GM19438 (cell line): ENCODE measurements around the gene EXT2.

Source experiments
- ATAC-seq: cut with Tn5 transposase; IDR thresholded peaks from one replicate; pipeline ENCODE4 v1.9.1; 2021; ENCODE audit warnings: low read depth; ENCODE audit not compliant: unreplicated experiment

Gene EXT2

GRCh38 chr11:44192462-44193100 lies 97.1 kb downstream of the EXT2 start:
- no peak for ATAC-seq

DNA sequence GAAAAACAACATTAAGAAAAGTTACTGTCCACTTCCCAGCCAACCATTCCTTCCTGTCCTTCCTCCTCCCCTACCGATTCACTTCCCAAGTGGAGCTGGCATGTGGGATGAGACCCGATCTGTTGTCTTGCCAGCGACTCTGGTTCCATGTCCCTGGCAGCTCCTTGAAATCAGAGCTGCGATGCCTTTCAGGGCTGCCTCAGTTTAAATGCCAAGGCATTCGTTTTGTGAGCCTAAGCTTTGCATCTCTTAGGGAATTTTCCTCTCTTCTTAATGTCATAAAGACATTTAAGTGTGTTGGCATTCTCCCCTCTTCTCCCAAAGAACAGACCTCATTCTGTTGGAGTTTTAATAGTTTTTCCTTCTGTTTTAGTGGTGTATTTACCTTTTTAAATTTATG lies 98.4 kb downstream of the EXT2 start:
- ATAC-seq: no peak

DNA sequence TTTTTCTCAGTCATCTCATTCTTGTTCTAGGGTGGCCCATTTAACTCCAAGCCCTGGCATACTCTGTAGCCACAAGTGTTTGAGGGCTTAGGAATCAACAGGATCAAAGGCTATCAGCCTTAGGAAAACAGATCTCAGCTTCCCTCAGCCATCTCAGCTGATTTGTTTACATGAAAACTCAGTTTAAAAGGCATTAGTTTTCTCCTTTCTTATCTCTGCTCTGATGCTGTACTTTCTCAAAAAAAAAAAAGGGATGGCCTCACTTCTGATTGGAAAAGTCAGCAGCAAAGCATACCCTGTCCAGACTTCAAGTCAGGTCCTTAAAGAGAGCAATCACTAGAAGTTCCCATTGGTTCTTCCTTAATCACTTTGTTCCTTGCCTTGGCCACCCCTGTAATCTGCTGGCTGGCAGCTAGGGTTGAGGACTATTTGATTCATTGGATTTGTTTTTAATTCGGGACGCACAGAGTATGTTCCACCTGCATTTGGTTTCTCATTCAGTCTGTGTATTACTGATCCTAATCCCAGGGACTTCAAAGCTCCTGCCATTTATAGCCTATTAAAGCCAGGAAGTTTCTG lies 102.8 kb downstream of the EXT2 start:
- ATAC-seq: no peak

DNA sequence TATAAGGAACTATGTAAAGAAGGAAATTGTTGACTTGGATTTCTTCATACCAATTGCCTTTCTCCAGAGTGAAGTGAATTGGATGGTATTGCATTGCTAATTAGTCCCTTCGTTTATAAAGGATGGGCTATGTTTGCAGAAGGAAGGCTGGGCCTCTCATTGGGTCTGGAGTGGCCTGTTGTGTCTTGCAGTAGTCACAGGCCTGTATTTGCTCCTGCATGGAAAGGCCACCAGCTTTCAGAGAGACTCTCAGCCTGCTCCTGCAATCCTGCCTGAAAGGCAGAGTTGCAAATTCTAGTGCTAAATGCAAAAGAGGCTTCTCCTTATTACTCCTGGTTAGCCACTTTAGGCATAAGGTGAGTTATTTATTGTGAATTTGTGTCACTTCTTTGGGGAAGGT lies 103.8 kb downstream of the EXT2 start:
- no peak for ATAC-seq

DNA sequence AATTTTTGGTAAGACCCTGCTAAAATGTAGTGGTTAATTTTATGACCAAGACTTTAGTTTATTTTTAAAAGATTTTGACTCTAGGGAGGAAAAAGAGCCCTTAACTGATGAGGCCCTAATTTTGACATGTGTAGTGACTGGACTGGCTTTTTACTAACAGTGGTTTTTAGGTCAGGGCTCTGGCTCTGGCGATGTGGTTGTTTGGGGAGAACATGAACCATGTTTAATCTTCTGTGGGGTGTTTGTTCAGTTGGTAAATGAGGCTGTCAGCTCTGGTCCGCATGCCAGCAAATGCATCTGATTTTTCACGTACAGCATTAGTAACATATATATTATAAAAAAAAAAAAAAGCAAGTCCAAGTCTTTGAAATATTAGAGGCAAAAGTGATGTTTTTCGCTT lies 104.3 kb downstream of the EXT2 start:
- no peak for ATAC-seq

DNA sequence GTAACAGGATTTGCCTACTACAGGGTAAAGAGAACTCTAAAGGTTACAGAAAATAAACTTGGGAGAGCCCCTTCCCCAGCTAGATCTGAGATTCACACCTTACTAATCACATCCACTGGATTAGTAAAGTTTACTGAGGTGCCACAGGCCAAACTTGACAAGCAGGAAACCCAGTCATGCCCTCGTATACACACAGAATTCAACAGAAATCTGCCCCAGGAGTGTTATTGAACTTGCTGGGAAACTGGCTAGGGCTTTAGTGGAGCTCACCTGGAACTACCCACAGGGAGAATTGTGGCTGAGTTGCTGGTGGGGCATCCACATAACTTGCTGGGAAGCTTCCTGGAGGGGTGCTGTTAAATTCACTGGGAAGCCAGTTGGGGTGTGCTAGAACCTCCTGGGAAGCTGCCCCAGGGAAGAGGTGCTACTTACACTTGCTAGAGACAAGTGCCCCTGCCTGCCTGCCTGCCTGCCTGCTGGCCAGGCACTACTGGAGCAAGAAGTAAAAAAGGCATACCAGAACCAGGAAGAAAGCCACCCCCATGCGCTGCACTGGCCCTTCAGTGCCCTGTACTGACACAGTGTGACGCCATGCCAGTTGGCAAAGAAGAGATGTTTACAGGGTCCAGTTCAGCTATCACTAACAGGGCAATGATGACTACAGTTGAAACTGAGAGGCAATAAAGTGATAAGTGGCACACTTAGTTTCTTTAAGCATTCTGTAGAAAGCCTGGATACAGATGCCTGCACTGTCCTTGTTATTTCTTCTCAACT lies 108.0 kb downstream of the EXT2 start:
- ATAC-seq: no peak

- ATAC-seq: no peak
These were observed 109.9 kb downstream of the EXT2 start for GRCh38 chr11:44205352-44205751.

DNA sequence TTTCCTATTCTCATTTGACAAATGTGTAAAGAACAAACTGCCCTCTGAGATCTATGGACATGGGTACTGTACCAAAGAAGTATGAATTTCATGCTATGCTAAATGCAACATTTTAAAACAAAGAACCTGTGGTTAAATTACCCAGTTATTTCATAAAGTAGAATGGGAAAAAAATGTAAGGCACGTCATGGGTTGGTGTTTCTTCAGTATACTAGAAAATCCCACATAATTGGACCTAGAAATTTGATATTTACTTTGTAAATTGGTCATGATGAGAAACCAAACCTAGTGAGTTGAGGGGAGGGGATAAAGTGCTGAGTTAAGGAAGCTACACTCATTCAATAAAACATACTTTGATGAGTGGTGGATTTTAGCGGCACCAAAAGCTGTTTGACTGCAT lies 110.4 kb downstream of the EXT2 start:
- no peak for ATAC-seq

DNA sequence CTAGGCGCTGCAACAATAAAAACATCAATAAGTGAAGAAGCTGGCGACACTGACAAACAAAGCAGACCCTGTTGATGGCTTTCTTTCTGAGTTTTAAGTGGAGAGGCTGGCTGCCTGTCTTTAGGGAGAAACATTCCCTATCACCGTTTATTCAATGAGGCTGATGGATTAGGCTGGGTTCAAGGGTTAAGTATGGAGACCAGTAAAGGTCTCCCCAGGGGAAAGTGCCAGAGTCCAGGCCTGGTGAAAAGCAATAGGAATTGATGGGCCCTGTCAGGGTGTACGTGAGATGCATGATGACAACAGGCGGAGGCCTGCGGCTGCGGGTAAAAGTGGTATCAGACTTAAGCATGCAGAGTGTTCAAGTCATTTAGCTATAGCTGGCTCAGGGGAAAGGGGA lies 111.8 kb downstream of the EXT2 start:
- ATAC-seq: no peak

DNA sequence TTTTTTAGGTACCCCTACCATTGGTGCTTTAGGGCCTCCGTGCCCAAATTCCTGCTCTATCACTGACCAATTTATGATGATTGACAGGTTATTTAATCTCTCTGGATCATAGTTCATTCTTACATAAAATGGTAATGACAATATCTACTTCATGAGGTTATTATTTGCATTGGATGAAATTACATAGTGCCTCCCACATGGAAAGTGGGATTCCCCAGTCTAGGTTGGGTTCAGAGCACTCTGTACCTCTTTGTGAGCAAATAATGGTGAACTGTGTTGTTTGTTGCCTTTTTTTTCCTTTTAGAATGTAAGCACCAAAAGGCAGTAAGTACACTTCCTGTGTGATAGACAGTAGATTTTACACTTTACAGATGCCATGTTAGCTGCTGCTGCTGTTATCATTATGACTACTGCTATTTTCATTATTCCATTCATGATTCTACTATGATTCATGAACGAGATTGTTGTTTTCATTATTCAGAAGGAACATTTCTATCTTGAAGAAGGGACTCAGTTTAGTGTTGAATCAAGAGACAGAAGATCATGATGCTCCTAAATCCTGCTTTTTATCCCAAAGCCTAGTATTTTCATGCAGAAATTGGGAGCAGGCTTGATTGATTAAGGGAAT lies 113.6 kb downstream of the EXT2 start:
- no peak for ATAC-seq

DNA sequence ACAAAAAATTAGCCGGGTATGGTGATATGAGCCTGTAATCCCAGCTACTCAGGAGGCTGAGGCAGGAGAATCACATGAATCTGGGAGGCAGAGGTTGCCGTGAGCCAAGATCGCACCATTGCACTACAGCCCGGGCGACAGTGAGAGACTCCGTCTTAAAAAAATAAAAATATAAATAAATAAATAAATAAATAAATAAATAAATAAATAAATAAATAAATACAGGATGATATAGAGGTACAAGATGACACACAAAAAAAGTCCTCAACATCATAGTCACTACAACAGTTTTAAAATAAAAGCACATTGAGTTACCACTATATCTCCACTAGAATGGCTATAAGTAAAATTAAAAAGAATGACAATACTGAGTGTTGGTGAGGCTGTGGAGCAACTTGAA lies 116.7 kb downstream of the EXT2 start:
- no peak for ATAC-seq

DNA sequence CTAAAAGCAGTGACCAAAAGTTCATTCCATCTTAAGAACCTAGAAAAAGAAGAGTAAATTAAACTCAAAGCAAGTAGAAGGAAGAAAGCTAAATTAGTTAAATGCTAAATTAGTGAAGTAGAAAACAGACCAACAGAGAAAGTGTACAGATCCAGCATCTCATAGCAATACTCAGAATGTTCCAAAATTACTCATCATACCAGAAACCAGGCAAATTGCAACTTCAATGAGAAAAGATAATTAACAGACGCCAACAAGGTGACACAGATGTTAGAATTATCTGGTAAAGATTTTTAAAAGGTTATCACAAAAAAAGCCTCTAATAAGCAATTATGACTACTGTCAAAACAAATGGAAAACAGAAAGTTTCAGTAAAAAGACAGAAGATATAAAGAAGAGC lies 117.7 kb downstream of the EXT2 start:
- ATAC-seq: no peak

- no peak for ATAC-seq
These were observed 122.0 kb downstream of the EXT2 start for GRCh38 chr11:44217432-44217831.

DNA sequence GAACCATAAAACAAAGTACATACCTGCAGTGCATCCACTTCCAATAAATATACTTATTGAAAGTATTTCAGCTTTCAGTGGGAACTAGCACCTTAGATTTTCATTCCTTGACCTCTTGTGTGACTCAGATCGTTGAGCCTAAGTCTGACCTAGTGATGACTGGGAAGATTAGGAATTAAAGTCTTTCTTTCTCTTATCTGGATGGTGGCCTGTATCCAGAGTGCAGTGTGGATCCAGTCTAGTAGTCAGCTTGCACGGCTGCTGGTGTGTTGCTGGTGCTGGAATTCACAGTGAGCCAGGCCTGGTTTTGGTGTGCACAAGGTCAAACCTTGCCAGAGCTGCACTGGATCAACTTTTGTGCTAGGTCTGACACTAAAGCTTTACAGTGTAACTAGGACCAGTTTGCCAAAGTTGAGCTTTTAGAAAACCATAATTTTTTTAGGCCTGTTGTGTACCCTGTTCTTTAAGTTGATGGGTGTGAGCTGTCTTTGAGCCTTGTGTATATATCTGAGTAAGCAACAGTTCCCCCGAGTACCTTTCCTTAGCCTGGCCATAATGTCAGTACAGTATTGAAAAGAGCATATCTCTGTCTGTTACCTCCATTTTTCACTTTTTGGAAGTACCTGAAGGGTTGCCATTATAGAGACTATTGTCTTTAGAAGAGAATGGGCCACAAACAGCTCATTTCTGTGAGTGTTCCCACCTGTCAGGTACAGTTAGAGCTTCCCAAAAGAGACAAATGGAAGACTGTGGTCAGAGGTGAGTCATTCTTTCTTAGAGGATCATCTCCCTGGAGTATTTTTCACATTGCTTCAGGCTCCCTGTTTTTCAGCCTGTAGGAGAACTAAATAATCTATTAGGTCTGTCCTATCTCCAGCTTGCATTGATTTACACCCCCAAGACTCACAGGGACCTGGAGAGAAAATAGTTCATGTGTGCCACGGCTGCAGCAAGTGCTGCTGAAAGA lies 124.6 kb downstream of the EXT2 start:
- ATAC-seq: no peak

DNA sequence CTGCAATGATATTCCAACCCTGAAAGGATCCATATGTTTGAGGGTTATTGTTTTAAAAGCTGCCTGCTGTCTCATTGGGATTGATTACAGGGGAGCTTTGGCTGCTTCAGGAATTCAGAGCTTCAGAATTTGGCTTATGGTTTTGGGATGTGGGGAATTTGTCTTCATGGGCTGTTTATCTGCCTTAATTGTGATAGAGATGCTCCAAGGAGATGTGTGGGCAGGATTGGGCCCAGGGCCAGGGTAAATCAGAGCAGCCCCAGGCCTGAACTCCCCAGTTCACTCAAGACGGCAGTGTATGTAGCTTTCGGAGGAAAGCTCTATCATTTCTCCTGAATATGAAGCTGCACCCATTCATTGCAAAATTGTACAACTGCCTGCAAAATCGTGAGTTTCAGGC lies 126.0 kb downstream of the EXT2 start:
- no peak for ATAC-seq

- ATAC-seq: no peak
These were observed 126.5 kb downstream of the EXT2 start for GRCh38 chr11:44221992-44222391.

DNA sequence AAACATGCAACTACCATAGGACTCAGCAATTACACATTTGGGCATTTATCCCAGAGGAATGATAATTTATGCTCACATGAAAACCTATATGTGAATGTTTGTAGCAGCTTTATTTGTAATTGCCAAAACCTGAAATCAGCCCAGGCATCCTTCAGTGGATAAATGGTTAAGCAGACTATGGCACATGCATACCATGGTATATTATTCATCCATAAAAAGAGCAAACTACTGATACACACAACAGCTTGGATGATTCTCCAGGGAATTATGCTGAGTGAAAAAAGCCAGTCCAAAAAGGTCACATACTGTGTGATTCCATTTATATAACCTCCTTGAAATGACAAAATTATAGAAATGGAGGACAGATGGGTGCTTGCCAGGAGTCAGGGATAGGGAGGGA lies 127.8 kb downstream of the EXT2 start:
- no peak for ATAC-seq

GRCh38 chr11:44224867-44225501 lies 129.5 kb downstream of the EXT2 start:
- no peak for ATAC-seq

- ATAC-seq: no peak
These were observed 131.0 kb downstream of the EXT2 start for GRCh38 chr11:44226490-44226889.

- ATAC-seq: no peak
These were observed 131.5 kb downstream of the EXT2 start for GRCh38 chr11:44226945-44227344.
